Activated CD4-positive, alpha-beta T cell treated with anti-CD3 and anti-CD28 coated beads for 1 hour (primary cell): ENCODE results near the gene GJB4.

ENCODE experiments used
- DNase-seq: peaks from one replicate; pipeline ENCODE4 v3.0.0-alpha.2; 2020

Gene GJB4

GRCh38 chr1:34779005-34779404 is 19.5 kb downstream of the GJB4 start:
- DNase-seq = no peak

- DNase-seq = no peak
These were observed 20.0 kb downstream of the GJB4 start for GRCh38 chr1:34779526-34779925.

GRCh38 chr1:34779962-34780361 is 20.4 kb downstream of the GJB4 start:
- DNase-seq = no peak

- DNase-seq = no peak
These were observed 21.0 kb downstream of the GJB4 start for GRCh38 chr1:34780528-34780927.

GRCh38 chr1:34781071-34781843 is 21.7 kb downstream of the GJB4 start, which contains the start of gene GJB3:
GJB3 (plus strand) TSS chr1:34781214; CDS start chr1:34784763, 3,549 bp downstream.
- DNase-seq = no peak

- DNase-seq = no peak
These were observed 22.4 kb downstream of the GJB4 start for GRCh38 chr1:34781844-34782391.

GRCh38 chr1:34784751-34785221 is 25.2 kb downstream of the GJB4 start:
- DNase-seq = no peak

- no peak for DNase-seq
These were observed 25.8 kb downstream of the GJB4 start for GRCh38 chr1:34785231-34785874.

- DNase-seq = no peak
These were observed 26.4 kb downstream of the GJB4 start for GRCh38 chr1:34785875-34786470.

- DNase-seq = peak; percentile 33
These were observed 27.2 kb downstream of the GJB4 start for GRCh38 chr1:34786521-34787325.

- no peak for DNase-seq
These were observed 28.2 kb downstream of the GJB4 start for GRCh38 chr1:34787461-34788420.

GRCh38 chr1:34790985-34791384 is 31.4 kb downstream of the GJB4 start:
- DNase-seq = no peak

GRCh38 chr1:34792424-34792823 is 32.9 kb downstream of the GJB4 start:
- DNase-seq = no peak

- no peak for DNase-seq
These were observed 33.6 kb downstream of the GJB4 start, which contains the start of gene GJA4 for GRCh38 chr1:34792868-34793727. GJA4 (plus strand) TSS chr1:34792999; CDS start chr1:34794214, 1,215 bp downstream.

- DNase-seq = no peak
These were observed 34.7 kb downstream of the GJB4 start for GRCh38 chr1:34794001-34794789.

GRCh38 chr1:34794790-34795180 is 35.2 kb downstream of the GJB4 start:
- DNase-seq = no peak

GRCh38 chr1:34795916-34796315 is 36.4 kb downstream of the GJB4 start:
- no peak for DNase-seq

- no peak for DNase-seq
These were observed 37.5 kb downstream of the GJB4 start for GRCh38 chr1:34796990-34797389.

GRCh38 chr1:34800214-34800613 is 40.7 kb downstream of the GJB4 start:
- DNase-seq = no peak

GRCh38 chr1:34803770-34804169 is 44.2 kb downstream of the GJB4 start:
- no peak for DNase-seq
